ENCODE data around the gene TRIM14. TPM values are rescaled to one million over a fixed set of nuclear protein-coding genes. Genes with fewer than 3 reads are reported as not detected.

Gene TRIM14
- total and polyA plus RNA-seq, 2 donors (not counting 1 experiment from before 2014, with no cell fraction given): 22.5 to 23.9 TPM

DNA sequence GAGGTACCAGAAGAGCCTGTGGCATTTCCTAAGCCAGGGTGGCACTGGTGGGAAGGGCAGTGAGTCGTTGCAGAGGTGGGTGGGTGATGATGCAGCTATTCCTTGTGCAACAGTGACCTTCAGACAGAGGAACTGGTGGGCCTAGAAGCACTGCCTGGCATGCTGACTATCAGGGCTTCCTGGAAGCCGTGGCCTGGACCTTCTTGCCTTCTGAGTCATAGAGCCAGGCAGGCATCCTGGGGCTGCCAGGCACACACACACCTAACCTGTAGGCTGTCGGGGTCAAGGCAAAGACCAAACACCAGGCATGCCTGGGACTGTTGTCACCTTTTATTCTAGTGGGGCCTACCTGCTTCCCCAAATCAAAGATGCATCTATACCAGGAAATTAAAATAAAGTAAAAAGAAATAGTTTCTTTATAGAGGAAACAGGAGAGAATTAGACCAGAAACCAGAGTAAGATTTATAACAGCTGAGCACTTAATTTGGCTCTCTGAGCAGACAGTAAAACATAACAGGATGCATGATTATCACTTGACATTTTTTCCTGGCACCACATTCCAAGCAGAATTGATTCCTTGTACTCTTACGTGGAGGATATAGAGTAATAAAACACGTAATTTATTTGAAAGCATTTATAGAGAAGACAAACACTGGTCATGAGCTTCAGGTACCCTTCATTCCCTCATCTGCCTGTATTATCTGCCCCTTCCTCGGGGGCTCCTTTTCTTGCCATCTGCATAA is 37.4 kb downstream of the TRIM14 start:
- no peak for ATAC-seq (ENCODE audit: low read depth)
- no peak overlapping the region for H2AFZ ChIP-seq (ENCODE audit: insufficient read depth, low read depth, low read length, poor library complexity, severe bottlenecking)
- no peak for DNase-seq
- no peaks in the 10 kb centered on the region for H3K9me3 ChIP-seq (ENCODE audit: control extremely low read depth in 1 of 3, control insufficient read depth in 2 of 3, insufficient read depth in 1 of 3, low read length in 2 of 3)
- Mint-ChIP-seq H3K4me1 (peaks cover 10% of the 10 kb centered on the region), H3K27ac (no peak overlapping the region), H3K4me3 (no peak overlapping the region), H3K9me3 (ENCODE audit: insufficient read depth) (no peaks in the 10 kb centered on the region), H3K27me3 (no peaks in the 10 kb centered on the region)
- no peak overlapping the region for H3K27ac ChIP-seq (ENCODE audit: low read length in 2 of 2)
- peaks cover 13 to 19% of the 10 kb centered on the region in 2 experiments for H3K36me3 ChIP-seq (replicated peaks in 1 of 2; ENCODE audit: control extremely low read depth in 1 of 2, control insufficient read depth in 1 of 2, extremely low read depth in 1 of 2, insufficient read depth in 2 of 2, low read length in 1 of 2)
- H3K9ac ChIP-seq (ENCODE audit: low read length): no peak overlapping the region
- no peak overlapping the region for H3K4me2 ChIP-seq (replicated peaks; ENCODE audit: low read depth, low read length, poor library complexity, severe bottlenecking)
- 60% methylated on average over 2 of the region's 6 CpGs for WGBS (ENCODE audit: insufficient coverage)
- H3K4me1 ChIP-seq (ENCODE audit: control insufficient read depth in 2 of 2, insufficient read depth in 2 of 2, low read length in 2 of 2): no peaks in the 10 kb centered on the region
- intact Hi-C loops (cut with micrococcal nuclease): no loop called here
- POLR2A ChIA-PET: no interaction called here
- no peaks in the 10 kb centered on the region for H3K27me3 ChIP-seq (replicated peaks in 1 of 4; ENCODE audit: control extremely low read depth in 1 of 4, control insufficient read depth in 3 of 4, insufficient read depth in 4 of 4, low read length in 3 of 4)
- no peak for TF ChIP-seq EZH2 (IDR thresholded peaks at IDR 0.05; ENCODE audit: borderline replicate concordance, insufficient read depth, low read depth, low read length, poor library complexity, severe bottlenecking)
- TF ChIP-seq, protein P1, sequence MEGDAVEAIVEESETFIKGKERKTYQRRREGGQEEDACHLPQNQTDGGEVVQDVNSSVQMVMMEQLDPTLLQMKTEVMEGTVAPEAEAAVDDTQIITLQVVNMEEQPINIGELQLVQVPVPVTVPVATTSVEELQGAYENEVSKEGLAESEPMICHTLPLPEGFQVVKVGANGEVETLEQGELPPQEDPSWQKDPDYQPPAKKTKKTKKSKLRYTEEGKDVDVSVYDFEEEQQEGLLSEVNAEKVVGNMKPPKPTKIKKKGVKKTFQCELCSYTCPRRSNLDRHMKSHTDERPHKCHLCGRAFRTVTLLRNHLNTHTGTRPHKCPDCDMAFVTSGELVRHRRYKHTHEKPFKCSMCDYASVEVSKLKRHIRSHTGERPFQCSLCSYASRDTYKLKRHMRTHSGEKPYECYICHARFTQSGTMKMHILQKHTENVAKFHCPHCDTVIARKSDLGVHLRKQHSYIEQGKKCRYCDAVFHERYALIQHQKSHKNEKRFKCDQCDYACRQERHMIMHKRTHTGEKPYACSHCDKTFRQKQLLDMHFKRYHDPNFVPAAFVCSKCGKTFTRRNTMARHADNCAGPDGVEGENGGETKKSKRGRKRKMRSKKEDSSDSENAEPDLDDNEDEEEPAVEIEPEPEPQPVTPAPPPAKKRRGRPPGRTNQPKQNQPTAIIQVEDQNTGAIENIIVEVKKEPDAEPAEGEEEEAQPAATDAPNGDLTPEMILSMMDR (IDR thresholded peaks at IDR 0.05): no peak
- H3K4me3 ChIP-seq (ENCODE audit: control extremely low read depth in 1 of 5, extremely low read depth in 1 of 5, insufficient read depth in 1 of 5, low read depth in 2 of 5, low read length in 4 of 5): no peak overlapping the region
- CTCF ChIA-PET: no interaction called here
- H4K20me1 ChIP-seq (ENCODE audit: control insufficient read depth, insufficient read depth, low read length, poor library complexity, severe bottlenecking): no peaks in the 10 kb centered on the region
- no peaks in the 10 kb centered on the region for H3K79me2 ChIP-seq (ENCODE audit: control insufficient read depth, insufficient read depth, low read length)

DNA sequence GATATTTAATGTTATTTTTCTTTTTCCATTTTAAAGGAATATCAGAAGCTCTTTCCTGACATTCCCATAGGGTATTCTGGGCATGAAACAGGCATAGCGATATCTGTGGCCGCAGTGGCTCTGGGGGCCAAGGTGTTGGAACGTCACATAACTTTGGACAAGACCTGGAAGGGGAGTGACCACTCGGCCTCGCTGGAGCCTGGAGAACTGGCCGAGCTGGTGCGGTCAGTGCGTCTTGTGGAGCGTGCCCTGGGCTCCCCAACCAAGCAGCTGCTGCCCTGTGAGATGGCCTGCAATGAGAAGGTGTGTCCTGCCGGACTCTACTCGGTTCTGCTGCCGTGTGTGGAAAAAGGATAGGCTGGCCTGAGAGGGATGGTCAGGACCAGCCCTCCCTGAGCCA is 38.2 kb downstream of the TRIM14 start:
- Mint-ChIP-seq H3K27ac (no peak overlapping the region), H3K9me3 (ENCODE audit: insufficient read depth) (no peaks in the 10 kb centered on the region), H3K4me1 (peaks cover 2% of the 10 kb centered on the region), H3K27me3 (no peaks in the 10 kb centered on the region), H3K4me3 (no peak overlapping the region)
- Histone ChIP-seq H3K36me3 (replicated peaks in 1 of 2; ENCODE audit: control extremely low read depth in 1 of 2, control insufficient read depth in 1 of 2, extremely low read depth in 1 of 2, insufficient read depth in 2 of 2, low read length in 1 of 2) (peaks cover 13 to 19% of the 10 kb centered on the region in 2 experiments), H4K20me1 (ENCODE audit: control insufficient read depth, insufficient read depth, low read length, poor library complexity, severe bottlenecking) (no peaks in the 10 kb centered on the region), H3K4me3 (ENCODE audit: control extremely low read depth in 1 of 5, extremely low read depth in 1 of 5, insufficient read depth in 1 of 5, low read depth in 2 of 5, low read length in 4 of 5) (no peak overlapping the region), H2AFZ (ENCODE audit: insufficient read depth, low read depth, low read length, poor library complexity, severe bottlenecking) (no peak overlapping the region), H3K27ac (ENCODE audit: low read length in 2 of 2) (no peak overlapping the region), H3K9me3 (ENCODE audit: control extremely low read depth in 1 of 3, control insufficient read depth in 2 of 3, insufficient read depth in 1 of 3, low read length in 2 of 3) (no peaks in the 10 kb centered on the region), H3K4me1 (ENCODE audit: control insufficient read depth in 2 of 2, insufficient read depth in 2 of 2, low read length in 2 of 2) (no peaks in the 10 kb centered on the region), H3K4me2 (replicated peaks; ENCODE audit: low read depth, low read length, poor library complexity, severe bottlenecking) (no peak overlapping the region), H3K9ac (ENCODE audit: low read length) (no peak overlapping the region), H3K79me2 (ENCODE audit: control insufficient read depth, insufficient read depth, low read length) (no peaks in the 10 kb centered on the region), H3K27me3 (replicated peaks in 1 of 4; ENCODE audit: control extremely low read depth in 1 of 4, control insufficient read depth in 3 of 4, insufficient read depth in 4 of 4, low read length in 3 of 4) (no peaks in the 10 kb centered on the region)
- WGBS (ENCODE audit: insufficient coverage): 98% methylated on average over 11 of the region's 12 CpGs
- ATAC-seq (ENCODE audit: low read depth): no peak
- no peak for DNase-seq
- intact Hi-C loops (cut with micrococcal nuclease): no loop called here
- TF ChIP-seq EZH2 (IDR thresholded peaks at IDR 0.05; ENCODE audit: borderline replicate concordance, insufficient read depth, low read depth, low read length, poor library complexity, severe bottlenecking): no peak
- TF ChIP-seq, protein P1 (IDR thresholded peaks at IDR 0.05): no peak
- POLR2A ChIA-PET: no interaction called here
- CTCF ChIA-PET: interaction anchor here (1.6 kb wide), 1 partner anchor 126 kb away, joined by 3 read pairs; no protein-coding TSS in a partner anchor

Data from B cell (primary cell).